Upper lobe of left lung (tissue), 6 donors: ENCODE results near the gene CHI3L1. TPM values are rescaled to one million over a fixed set of nuclear protein-coding genes. Genes with fewer than 3 reads are reported as not detected.
"Not testable (repeated sequence)": the region's sequence is repeated elsewhere in the genome, so short reads cannot be mapped to it uniquely, and the experiment has no call there.

ENCODE experiments used
- ATAC-seq, 2 donors: fragments of 200-7000 bp; cut with Tn5 transposase; one replicate each; pipeline ENCODE4 v1.9.1; 2022; ENCODE audit warnings: mild to moderate bottlenecking in 2 of 2, moderate library complexity in 2 of 2; ENCODE audit not compliant: low FRiP score in 2 of 2
- DNase-seq, 2 donors: peaks; one replicate each; pipeline ENCODE4 v3.0.0-alpha.2; 2019 to 2020
- H3K27ac ChIP-seq, 4 donors: fragments of 200-600 bp; sonication (generic); one replicate each; pipeline ENCODE4 v1.5.1; 2016 to 2019
- H3K27me3 ChIP-seq, 4 donors: fragments of 200-600 bp; sonication (generic); one replicate each; pipeline ENCODE4 v1.5.1; 2017 to 2019
- H3K36me3 ChIP-seq, 4 donors: fragments of 200-600 bp; sonication (generic); one replicate each; pipeline ENCODE4 v1.5.1; 2016 to 2019
- H3K4me1 ChIP-seq, 4 donors: fragments of 200-600 bp; sonication (generic); one replicate each; pipeline ENCODE4 v1.5.1; 2018 to 2019
- H3K4me3 ChIP-seq, 4 donors: fragments of 200-600 bp; sonication (generic); one replicate each; pipeline ENCODE4 v1.5.1; 2017 to 2019; ENCODE audit warnings: mild to moderate bottlenecking in 2 of 4, moderate library complexity in 1 of 4
- H3K9me3 ChIP-seq, 4 donors: fragments of 200-600 bp; sonication (generic); one replicate each; pipeline ENCODE4 v1.5.1; 2018 to 2019
- CTCF ChIP-seq, 6 experiments: fragments of 450-650 bp in 4 of 6; fragments of 200-600 bp in 2 of 6; sonication (generic) in 2 of 6; IDR thresholded peaks; one replicate each; pipeline ENCODE4 v1.5.1; 2016 to 2019; ENCODE audit warnings: antibody characterized with exemption in 6 of 6
- EP300 ChIP-seq, 4 donors: sonication (generic); formaldehyde crosslinking; IDR thresholded peaks; one replicate each; pipeline ENCODE4 v1.5.1; 2017; ENCODE audit warnings: antibody characterized with exemption in 4 of 4, control low read depth in 2 of 4
- POLR2A ChIP-seq, 4 donors: fragments of 450-650 bp; IDR thresholded peaks; one replicate each; pipeline ENCODE4 v1.5.1; 2016 to 2017; ENCODE audit warnings: antibody characterized with exemption in 4 of 4, mild to moderate bottlenecking in 2 of 4
- POLR2AphosphoS5 ChIP-seq, 2 donors: sonication (generic); formaldehyde crosslinking; IDR thresholded peaks; one replicate each; pipeline ENCODE4 v1.5.1; 2017; ENCODE audit warnings: antibody characterized with exemption in 2 of 2
- whole genome bisulfite sequencing, 2 donors: methylation state at CpG; one replicate each; pipeline ENCODE4 v1.1.5; 2017 to 2018; 5-methylcytosine and 5-hydroxymethylcytosine counted together
- total RNA-seq, 6 donors: library from RNA; depleted of rRNA in 4 of 6; stranded (reverse); fragments of >200 nt in 4 of 6; gene quantifications; one replicate each; pipeline versions ENCODE4 v1.1.0 to v1.2.1, GENCODE V29; 2016 to 2021
- donor health status: DM: no; HTN: no; CAD: no; lungs with moderate emphysema.
- donor health status: DM: no; HTN: yes; CAD: no; lungs with severe emphysema.

The CHI3L1 gene
- 10 to 100 TPM; 12.3 to 68.4 (median 52.4) TPM for total RNA-seq

GRCh38 chr1:203186446-203187303 lies at the start of gene CHI3L1:
Gene CHI3L1 (minus strand): TSS chr1:203186704. CDS start chr1:203186623, 81 bp downstream.
- 26 to 33% methylated on average over 12 to 14 of the region's 14 CpGs for WGBS, 2 donors
- peaks cover 9 to 24% (median 21%) of the 10 kb centered on the region in 4 donors for H3K4me1 ChIP-seq
- peak; percentile 50 to 53 for ATAC-seq
- TF ChIP-seq POLR2AphosphoS5 (IDR thresholded peaks at IDR 0.05) (peak in 1 of 2 donors; percentile 58), CTCF (IDR thresholded peaks at IDR 0.05) (no peak), EP300 (IDR thresholded peaks at IDR 0.05) (peak in 1 of 4 donors; percentile 61), POLR2A (IDR thresholded peaks at IDR 0.05) (peak in 1 of 4 donors; percentile 28)
- H3K36me3 ChIP-seq = no peaks in the 10 kb centered on the region
- no peaks in the 10 kb centered on the region for H3K27me3 ChIP-seq
- peak in 1 of 2 donors; percentile 85 for DNase-seq
- H3K9me3 ChIP-seq = no peaks in the 10 kb centered on the region
- peak within 1 kb of the TSS; percentile 10 to 71 (median 37) for H3K27ac ChIP-seq
- H3K4me3 ChIP-seq = peak within 1 kb of the TSS in 1 of 4 donors; percentile 14

- H3K4me1 ChIP-seq, H3K4me3 ChIP-seq, ATAC-seq, H3K27me3 ChIP-seq, DNase-seq, H3K36me3 ChIP-seq, H3K27ac ChIP-seq: not testable (repeated sequence)
- peaks cover 0 to 13% (median 10%) of the 10 kb centered on the region in 4 donors for H3K9me3 ChIP-seq
- WGBS, 2 donors = 87 to 89% methylated on average over 7 of the region's 7 CpGs
Observed at GRCh38 chr1:203234901-203235300, 48.4 kb upstream of the CHI3L1 start.

GRCh38 chr1:203229471-203230135 lies 43.1 kb upstream of the CHI3L1 start, which contains the start of gene CHIT1:
Gene CHIT1 (minus strand): TSS chr1:203229673. CDS start chr1:203229636, 37 bp downstream.
- ATAC-seq = no peak

GRCh38 chr1:203228670-203229069 lies 42.2 kb upstream of the CHI3L1 start:
- no peak for TF ChIP-seq POLR2AphosphoS5 (IDR thresholded peaks at IDR 0.05)
- TF ChIP-seq EP300 (IDR thresholded peaks at IDR 0.05) = no peak
- TF ChIP-seq CTCF (IDR thresholded peaks at IDR 0.05) = no peak
- no peak for TF ChIP-seq POLR2A (IDR thresholded peaks at IDR 0.05)
- DNase-seq = no peak
- no peak overlapping the region for H3K27ac ChIP-seq
- ATAC-seq = no peak
- no peaks in the 10 kb centered on the region for H3K9me3 ChIP-seq
- 81 to 85% methylated on average over 2 to 4 of the region's 4 CpGs for WGBS, 2 donors
- H3K4me1 ChIP-seq = no peaks in the 10 kb centered on the region
- H3K36me3 ChIP-seq = no peaks in the 10 kb centered on the region
- no peak overlapping the region for H3K4me3 ChIP-seq
- no peaks in the 10 kb centered on the region for H3K27me3 ChIP-seq

More at GRCh38 chr1:203229471-203230135, 43.1 kb upstream of the CHI3L1 start, which contains the start of gene CHIT1:
- H3K4me3 ChIP-seq = no peak within 1 kb of the TSS
- 84 to 85% methylated on average over 7 of the region's 7 CpGs for WGBS, 2 donors
- peak in 1 of 2 donors; percentile 22 for DNase-seq
- TF ChIP-seq POLR2AphosphoS5 (IDR thresholded peaks at IDR 0.05) (no peak), EP300 (IDR thresholded peaks at IDR 0.05) (no peak), POLR2A (IDR thresholded peaks at IDR 0.05) (no peak), CTCF (IDR thresholded peaks at IDR 0.05) (no peak)
- H3K27me3 ChIP-seq = no peaks in the 10 kb centered on the region
- no peaks in the 10 kb centered on the region for H3K36me3 ChIP-seq
- no peak within 1 kb of the TSS for H3K27ac ChIP-seq
- no peaks in the 10 kb centered on the region for H3K9me3 ChIP-seq
- H3K4me1 ChIP-seq = no peaks in the 10 kb centered on the region

GRCh38 chr1:203227371-203228083 lies 41.0 kb upstream of the CHI3L1 start:
- H3K4me3 ChIP-seq = no peak overlapping the region
- H3K36me3 ChIP-seq = no peaks in the 10 kb centered on the region
- no peak overlapping the region for H3K27ac ChIP-seq
- WGBS, 2 donors = 83 to 89% methylated on average over 9 of the region's 9 CpGs
- no peaks in the 10 kb centered on the region for H3K9me3 ChIP-seq
- no peaks in the 10 kb centered on the region for H3K27me3 ChIP-seq
- DNase-seq (no peak), ATAC-seq (no peak)
- TF ChIP-seq POLR2AphosphoS5 (IDR thresholded peaks at IDR 0.05) = no peak
- TF ChIP-seq EP300 (IDR thresholded peaks at IDR 0.05) = no peak
- no peak for TF ChIP-seq POLR2A (IDR thresholded peaks at IDR 0.05)
- no peak for TF ChIP-seq CTCF (IDR thresholded peaks at IDR 0.05)
- H3K4me1 ChIP-seq = no peaks in the 10 kb centered on the region
